Measurements from ENCODE around the gene INO80D. TPM values are rescaled to one million over a fixed set of nuclear protein-coding genes. Genes with fewer than 3 reads are reported as not detected.

Gene INO80D
- total RNA-seq, 1 experiment from 2014 or later: 20.2 TPM

DNA sequence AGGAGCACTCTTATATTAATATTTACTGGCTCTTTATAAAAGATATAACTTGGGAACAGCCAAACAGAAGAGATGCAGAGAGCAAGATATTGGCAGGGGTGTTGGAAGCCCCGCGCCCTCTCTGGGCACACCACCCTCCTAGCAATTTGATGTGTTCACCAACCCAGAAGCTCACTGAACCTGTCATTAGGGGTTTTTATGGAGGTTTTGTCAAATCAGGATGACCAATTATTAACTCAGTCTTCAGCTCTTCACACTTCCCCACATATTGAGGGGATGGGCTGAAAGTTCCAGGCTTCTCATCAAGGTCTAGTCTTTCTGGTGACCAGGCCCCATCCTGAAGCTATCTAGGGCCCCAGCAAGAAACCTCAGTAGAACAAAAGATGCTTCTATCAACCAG is 10.9 kb upstream of the INO80D start:
- H3K27ac Mint-ChIP-seq (ENCODE audit: unreplicated experiment): no peak overlapping the region
- TF ChIP-seq, protein P1, sequence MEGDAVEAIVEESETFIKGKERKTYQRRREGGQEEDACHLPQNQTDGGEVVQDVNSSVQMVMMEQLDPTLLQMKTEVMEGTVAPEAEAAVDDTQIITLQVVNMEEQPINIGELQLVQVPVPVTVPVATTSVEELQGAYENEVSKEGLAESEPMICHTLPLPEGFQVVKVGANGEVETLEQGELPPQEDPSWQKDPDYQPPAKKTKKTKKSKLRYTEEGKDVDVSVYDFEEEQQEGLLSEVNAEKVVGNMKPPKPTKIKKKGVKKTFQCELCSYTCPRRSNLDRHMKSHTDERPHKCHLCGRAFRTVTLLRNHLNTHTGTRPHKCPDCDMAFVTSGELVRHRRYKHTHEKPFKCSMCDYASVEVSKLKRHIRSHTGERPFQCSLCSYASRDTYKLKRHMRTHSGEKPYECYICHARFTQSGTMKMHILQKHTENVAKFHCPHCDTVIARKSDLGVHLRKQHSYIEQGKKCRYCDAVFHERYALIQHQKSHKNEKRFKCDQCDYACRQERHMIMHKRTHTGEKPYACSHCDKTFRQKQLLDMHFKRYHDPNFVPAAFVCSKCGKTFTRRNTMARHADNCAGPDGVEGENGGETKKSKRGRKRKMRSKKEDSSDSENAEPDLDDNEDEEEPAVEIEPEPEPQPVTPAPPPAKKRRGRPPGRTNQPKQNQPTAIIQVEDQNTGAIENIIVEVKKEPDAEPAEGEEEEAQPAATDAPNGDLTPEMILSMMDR (IDR thresholded peaks at IDR 0.05; ENCODE audit: unreplicated experiment): no peak
- H3K9me3 Mint-ChIP-seq (ENCODE audit: low read depth, unreplicated experiment): no peaks in the 10 kb centered on the region
- H3K4me1 Mint-ChIP-seq (ENCODE audit: low read depth, unreplicated experiment): no peaks in the 10 kb centered on the region
- CTCF ChIA-PET: no interaction called here
- H3K27me3 Mint-ChIP-seq (ENCODE audit: unreplicated experiment): no peaks in the 10 kb centered on the region
- H3K36me3 Mint-ChIP-seq (ENCODE audit: insufficient read depth, unreplicated experiment): no peaks in the 10 kb centered on the region
- intact Hi-C loops (cut with micrococcal nuclease; ENCODE audit: unreplicated experiment): no loop called here
- no peak overlapping the region for H3K4me3 Mint-ChIP-seq (ENCODE audit: low read depth, unreplicated experiment)
- no peak for DNase-seq
- BruUV-seq (replicated peaks): no TSS peak

DNA sequence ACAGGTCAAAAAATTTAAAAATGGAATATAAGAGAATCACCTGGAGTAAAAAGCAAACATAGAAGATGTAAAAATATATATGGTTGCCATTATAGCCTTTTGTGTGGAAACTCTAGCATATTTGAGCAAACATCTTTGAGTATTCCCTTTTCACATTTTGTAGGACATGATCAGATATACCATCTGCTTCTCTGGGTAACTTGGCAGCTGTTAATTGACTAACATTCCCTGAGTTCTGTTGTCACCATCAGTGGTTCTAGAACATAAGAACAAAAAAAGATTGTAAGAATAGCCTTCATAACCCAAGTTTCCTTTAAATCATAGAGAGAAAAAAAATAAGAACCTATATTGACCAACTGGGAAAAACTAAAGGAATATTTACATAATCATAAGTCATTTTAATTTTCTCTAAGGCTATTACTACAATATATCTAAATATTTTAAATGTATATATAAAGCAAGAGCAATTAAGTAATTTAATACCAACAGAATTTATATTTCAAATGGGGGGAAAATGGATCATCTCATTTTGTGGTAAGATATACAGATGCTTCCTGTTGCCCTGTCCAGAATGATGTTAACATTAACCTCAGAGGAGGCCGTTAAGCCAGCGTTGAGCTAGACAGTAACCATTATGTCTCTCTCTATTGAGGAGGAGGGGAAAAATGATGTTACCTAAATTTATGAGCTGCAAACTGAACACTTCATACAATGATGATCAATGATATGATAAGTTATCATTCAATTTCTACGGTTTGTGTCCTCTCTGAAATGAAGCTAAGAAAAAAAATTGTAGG is 9.8 kb upstream of the INO80D start:
- H3K27me3 Mint-ChIP-seq (ENCODE audit: unreplicated experiment): no peaks in the 10 kb centered on the region
- TF ChIP-seq, protein P1 (IDR thresholded peaks at IDR 0.05; ENCODE audit: unreplicated experiment): no peak
- no peaks in the 10 kb centered on the region for H3K36me3 Mint-ChIP-seq (ENCODE audit: insufficient read depth, unreplicated experiment)
- H3K27ac Mint-ChIP-seq (ENCODE audit: unreplicated experiment): no peak overlapping the region
- CTCF ChIA-PET: interaction anchor here (0.7 kb wide), 1 partner anchor 104 kb away, joined by 3 read pairs; no protein-coding TSS in a partner anchor
- no TSS peak for BruUV-seq (replicated peaks)
- H3K4me3 Mint-ChIP-seq (ENCODE audit: low read depth, unreplicated experiment): no peak overlapping the region
- intact Hi-C loops (cut with micrococcal nuclease; ENCODE audit: unreplicated experiment): no loop called here
- H3K9me3 Mint-ChIP-seq (ENCODE audit: low read depth, unreplicated experiment): no peaks in the 10 kb centered on the region
- no peak for DNase-seq
- no peaks in the 10 kb centered on the region for H3K4me1 Mint-ChIP-seq (ENCODE audit: low read depth, unreplicated experiment)

DNA sequence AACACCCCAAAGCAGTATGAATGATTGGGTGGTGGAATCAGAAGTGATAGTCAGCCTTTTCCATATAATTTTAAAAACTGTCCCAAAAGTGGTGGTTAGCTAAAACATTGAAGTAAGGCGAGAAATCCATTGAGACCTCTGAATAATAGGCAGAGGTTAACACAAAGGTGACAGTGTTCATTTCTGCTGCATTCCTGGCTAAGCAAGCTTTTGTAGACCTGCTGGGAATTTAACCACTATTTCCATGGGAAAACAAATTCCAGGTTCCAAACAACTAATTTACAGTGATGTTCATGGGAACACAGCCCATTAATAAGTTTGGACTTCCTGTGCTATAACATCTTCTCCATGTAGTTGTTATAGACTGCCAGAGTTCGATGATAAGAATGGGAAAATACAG is 6.3 kb upstream of the INO80D start:
- no peaks in the 10 kb centered on the region for H3K27me3 Mint-ChIP-seq (ENCODE audit: unreplicated experiment)
- H3K4me1 Mint-ChIP-seq (ENCODE audit: low read depth, unreplicated experiment): peaks cover under 1% of the 10 kb centered on the region
- H3K27ac Mint-ChIP-seq (ENCODE audit: unreplicated experiment): no peak overlapping the region
- H3K9me3 Mint-ChIP-seq (ENCODE audit: low read depth, unreplicated experiment): no peaks in the 10 kb centered on the region
- H3K36me3 Mint-ChIP-seq (ENCODE audit: insufficient read depth, unreplicated experiment): no peaks in the 10 kb centered on the region
- H3K4me3 Mint-ChIP-seq (ENCODE audit: low read depth, unreplicated experiment): no peak overlapping the region
- DNase-seq: no peak
- TF ChIP-seq, protein P1 (IDR thresholded peaks at IDR 0.05; ENCODE audit: unreplicated experiment): no peak
- CTCF ChIA-PET: interaction anchor here (0.5 kb wide), 1 partner anchor 8 kb away, joined by 7 read pairs; no protein-coding TSS in a partner anchor
- no TSS peak for BruUV-seq (replicated peaks)
- intact Hi-C loops (cut with micrococcal nuclease; ENCODE audit: unreplicated experiment): no loop called here

DNA sequence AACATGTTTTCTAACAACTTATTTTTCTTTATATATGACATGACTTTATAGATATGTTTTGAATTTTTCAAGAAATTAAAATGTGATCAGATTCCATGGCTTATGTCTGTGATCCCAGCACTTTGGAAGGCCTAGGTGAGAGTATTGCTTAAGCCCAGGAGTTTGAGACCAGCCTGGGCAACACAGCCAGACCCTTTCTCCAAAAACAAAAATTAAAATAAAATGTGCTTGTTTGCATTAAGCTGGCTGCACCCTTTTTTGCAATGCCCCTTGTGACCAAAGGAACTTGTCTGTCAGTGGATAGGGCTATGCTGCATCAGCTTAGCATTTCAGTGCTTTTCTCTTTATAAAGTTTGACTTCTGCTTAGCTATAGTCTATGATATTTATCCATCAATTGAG is 2.3 kb upstream of the INO80D start:
- BruUV-seq (replicated peaks): no TSS peak
- TF ChIP-seq, protein P1 (IDR thresholded peaks at IDR 0.05; ENCODE audit: unreplicated experiment): no peak
- CTCF ChIA-PET: no interaction called here
- no peaks in the 10 kb centered on the region for H3K9me3 Mint-ChIP-seq (ENCODE audit: low read depth, unreplicated experiment)
- intact Hi-C loops (cut with micrococcal nuclease; ENCODE audit: unreplicated experiment): loop anchor here (10.0 kb wide), 1 partner anchor 143 kb away; no protein-coding TSS in a partner anchor
- H3K4me3 Mint-ChIP-seq (ENCODE audit: low read depth, unreplicated experiment): no peak overlapping the region
- H3K36me3 Mint-ChIP-seq (ENCODE audit: insufficient read depth, unreplicated experiment): peaks cover 36% of the 10 kb centered on the region
- H3K27me3 Mint-ChIP-seq (ENCODE audit: unreplicated experiment): no peaks in the 10 kb centered on the region
- no peak for DNase-seq
- peaks cover 21% of the 10 kb centered on the region for H3K4me1 Mint-ChIP-seq (ENCODE audit: low read depth, unreplicated experiment)
- H3K27ac Mint-ChIP-seq (ENCODE audit: unreplicated experiment): no peak overlapping the region
